ENCODE data around the gene EIF4H.

Gene EIF4H

GRCh38 chr7:74214816-74215630, 40.9 kb downstream of the EIF4H start:
- Histone ChIP-seq H3K9me3 (ENCODE audit: severe bottlenecking) (no peaks in the 10 kb centered on the region), H3K36me3 (no peaks in the 10 kb centered on the region), H3K4me3 (ENCODE audit: low read depth, low read length) (no peak overlapping the region), H3K27ac (no peak overlapping the region), H3K27me3 (ENCODE audit: insufficient read depth, low read depth, severe bottlenecking) (no peaks in the 10 kb centered on the region)
- TF ChIP-seq CTCF (IDR thresholded peaks at IDR 0.05; ENCODE audit: low read depth, low read length): no peak
- no peak for DNase-seq

GRCh38 chr7:74215921-74216320, 41.8 kb downstream of the EIF4H start:
- Histone ChIP-seq H3K27me3 (ENCODE audit: insufficient read depth, low read depth, severe bottlenecking) (no peaks in the 10 kb centered on the region), H3K4me3 (ENCODE audit: low read depth, low read length) (no peak overlapping the region), H3K36me3 (no peaks in the 10 kb centered on the region), H3K27ac (no peak overlapping the region), H3K9me3 (ENCODE audit: severe bottlenecking) (no peaks in the 10 kb centered on the region)
- TF ChIP-seq CTCF (IDR thresholded peaks at IDR 0.05; ENCODE audit: low read depth, low read length): no peak
- DNase-seq: no peak

GRCh38 chr7:74216361-74216761, 42.2 kb downstream of the EIF4H start:
- Histone ChIP-seq H3K9me3 (ENCODE audit: severe bottlenecking) (no peaks in the 10 kb centered on the region), H3K4me3 (ENCODE audit: low read depth, low read length) (no peak overlapping the region), H3K36me3 (no peaks in the 10 kb centered on the region), H3K27ac (no peak overlapping the region), H3K27me3 (ENCODE audit: insufficient read depth, low read depth, severe bottlenecking) (no peaks in the 10 kb centered on the region)
- TF ChIP-seq CTCF (IDR thresholded peaks at IDR 0.05; ENCODE audit: low read depth, low read length): no peak
- no peak for DNase-seq

GRCh38 chr7:74217455-74218342, 43.5 kb downstream of the EIF4H start:
- no peak for DNase-seq
- H3K36me3 ChIP-seq: no peaks in the 10 kb centered on the region
- no peaks in the 10 kb centered on the region for H3K9me3 ChIP-seq (ENCODE audit: severe bottlenecking)
- no peak overlapping the region for H3K4me3 ChIP-seq (ENCODE audit: low read depth, low read length)
- H3K27me3 ChIP-seq (ENCODE audit: insufficient read depth, low read depth, severe bottlenecking): no peaks in the 10 kb centered on the region
- TF ChIP-seq CTCF (IDR thresholded peaks at IDR 0.05; ENCODE audit: low read depth, low read length): no peak
- no peak overlapping the region for H3K27ac ChIP-seq

- H3K27ac ChIP-seq: no peak overlapping the region
These were observed 44.2 kb downstream of the EIF4H start for GRCh38 chr7:74218343-74218698.

More at GRCh38 chr7:74218343-74218698, 44.2 kb downstream of the EIF4H start:
- H3K4me3 ChIP-seq (ENCODE audit: low read depth, low read length): no peak overlapping the region
- no peak for DNase-seq
- TF ChIP-seq CTCF (IDR thresholded peaks at IDR 0.05; ENCODE audit: low read depth, low read length): no peak
- no peaks in the 10 kb centered on the region for H3K27me3 ChIP-seq (ENCODE audit: insufficient read depth, low read depth, severe bottlenecking)
- H3K9me3 ChIP-seq (ENCODE audit: severe bottlenecking): no peaks in the 10 kb centered on the region
- H3K36me3 ChIP-seq: peaks cover 2% of the 10 kb centered on the region; the same call in 1 of the 2 replicates
